Fibroblast of upper back skin (primary cell): Measurements from ENCODE around the gene BRAF.
"Not testable (repeated sequence)": the region's sequence is repeated elsewhere in the genome, so short reads cannot be mapped to it uniquely, and the experiment has no call there.

ENCODE experiments used
- DNase-seq: peaks from one replicate; pipeline ENCODE4 v3.0.0-alpha.2; 2013

Gene BRAF

DNA sequence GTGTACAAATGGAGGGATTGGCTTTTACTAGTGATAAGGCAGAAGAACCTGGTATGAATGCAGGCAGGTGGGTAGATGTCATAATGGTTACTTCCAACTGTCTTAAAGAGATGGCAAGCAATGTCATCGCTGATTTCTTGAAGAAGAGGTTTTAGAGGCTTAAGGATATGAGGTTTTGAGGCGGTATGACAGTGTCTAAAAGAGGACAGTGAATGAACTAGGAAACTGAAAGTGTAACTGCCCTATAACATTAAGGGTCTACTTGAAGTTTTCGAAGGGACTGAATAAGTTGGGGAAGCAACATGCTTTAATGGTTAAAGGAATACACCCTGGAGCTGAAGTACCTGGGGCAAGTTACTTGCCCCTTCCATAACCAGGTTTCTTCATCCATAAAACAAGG lies 157.3 kb downstream of the BRAF start:
- DNase-seq, result no peak

DNA sequence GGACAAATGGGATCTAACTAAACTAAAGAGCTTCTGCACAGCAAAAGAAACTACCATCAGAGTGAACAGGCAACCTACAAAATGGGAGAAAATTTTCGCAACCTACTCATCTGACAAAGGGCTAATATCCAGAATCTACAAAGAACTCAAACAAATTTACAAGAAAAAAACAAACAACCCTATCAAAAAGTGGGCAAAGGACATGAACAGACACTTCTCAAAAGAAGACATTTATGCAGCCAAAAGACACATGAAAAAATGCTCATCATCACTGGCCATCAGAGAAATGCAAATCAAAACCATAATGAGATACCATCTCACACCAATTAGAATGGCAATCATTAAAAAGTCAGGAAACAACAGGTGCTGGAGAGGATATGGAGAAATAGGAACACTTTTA lies 159.3 kb downstream of the BRAF start:
- not testable (repeated sequence) for DNase-seq

DNA sequence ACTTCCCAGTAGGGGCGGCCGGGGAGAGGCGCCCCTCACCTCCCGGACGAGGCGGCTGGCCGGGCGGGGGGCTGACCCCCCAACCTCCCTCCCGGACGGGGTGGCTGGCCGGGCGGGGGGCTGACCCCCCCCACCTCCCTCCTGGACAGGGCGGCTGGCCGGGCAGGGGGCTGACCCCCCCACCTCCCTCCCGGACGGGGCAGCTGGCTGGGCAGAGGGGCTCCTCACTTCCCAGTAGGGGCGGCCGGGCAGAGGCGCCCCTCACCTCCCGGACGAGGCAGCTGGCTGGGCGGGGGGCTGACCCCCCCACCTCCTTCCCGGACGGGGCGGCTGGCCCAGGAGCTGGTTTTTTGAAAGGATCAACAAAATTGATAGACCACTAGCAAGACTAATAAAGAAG lies 161.6 kb downstream of the BRAF start:
- not testable (repeated sequence) for DNase-seq

DNA sequence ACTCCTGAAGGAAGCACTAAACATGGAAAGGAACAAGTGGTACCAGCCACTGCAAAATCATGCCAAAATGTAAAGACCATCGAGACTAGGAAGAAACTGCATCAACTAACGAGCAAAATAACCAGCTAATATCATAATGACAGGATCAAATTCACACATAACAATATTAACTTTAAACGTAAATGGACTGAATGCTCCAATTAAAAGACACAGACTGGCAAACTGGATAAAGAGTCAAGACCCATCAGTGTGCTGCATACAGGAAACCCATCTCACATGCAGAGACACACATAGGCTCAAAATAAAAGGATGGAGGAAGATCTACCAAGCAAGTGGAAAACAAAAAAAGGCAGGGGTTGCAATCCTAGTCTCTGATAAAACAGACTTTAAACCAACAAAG lies 163.4 kb downstream of the BRAF start:
- DNase-seq, result not testable (repeated sequence)

DNA sequence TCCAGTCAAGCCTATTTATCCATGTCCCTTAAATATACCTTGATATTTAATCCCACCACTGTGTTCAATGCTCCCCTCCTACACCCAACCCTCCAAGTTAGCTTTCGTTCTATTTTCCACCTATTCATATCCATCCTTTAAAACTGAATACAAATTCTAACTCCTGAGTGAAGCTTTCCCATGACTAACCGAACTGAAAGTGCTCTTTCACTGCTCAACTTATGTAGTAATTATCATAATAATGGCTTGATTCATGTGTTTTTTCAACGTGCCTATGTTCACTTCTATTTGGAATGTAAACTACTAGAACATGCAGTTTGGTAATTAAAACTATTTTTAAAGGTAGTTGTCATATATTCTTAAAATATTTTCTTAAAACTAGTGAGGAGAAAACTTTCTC lies 170.2 kb downstream of the BRAF start:
- DNase-seq, result no peak

DNA sequence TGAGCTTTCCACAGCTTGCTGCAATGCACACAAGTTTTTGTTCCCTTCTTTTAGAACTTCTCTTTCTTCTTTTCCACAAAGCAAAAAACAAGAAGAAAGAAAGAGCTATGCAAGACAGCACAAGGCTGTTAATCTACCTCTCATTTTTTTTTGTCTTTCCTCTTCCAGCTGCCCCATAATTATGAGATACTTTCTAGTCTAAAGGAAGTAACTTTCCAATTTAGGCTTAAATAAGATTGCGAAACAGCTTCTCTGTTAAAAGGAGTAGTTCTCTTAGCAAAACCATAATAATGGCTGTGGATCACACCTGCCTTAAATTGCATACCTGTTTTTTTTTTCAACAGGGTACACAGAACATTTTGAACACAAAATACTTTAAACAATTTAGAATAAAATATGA lies 172.2 kb downstream of the BRAF start:
- no peak for DNase-seq

DNA sequence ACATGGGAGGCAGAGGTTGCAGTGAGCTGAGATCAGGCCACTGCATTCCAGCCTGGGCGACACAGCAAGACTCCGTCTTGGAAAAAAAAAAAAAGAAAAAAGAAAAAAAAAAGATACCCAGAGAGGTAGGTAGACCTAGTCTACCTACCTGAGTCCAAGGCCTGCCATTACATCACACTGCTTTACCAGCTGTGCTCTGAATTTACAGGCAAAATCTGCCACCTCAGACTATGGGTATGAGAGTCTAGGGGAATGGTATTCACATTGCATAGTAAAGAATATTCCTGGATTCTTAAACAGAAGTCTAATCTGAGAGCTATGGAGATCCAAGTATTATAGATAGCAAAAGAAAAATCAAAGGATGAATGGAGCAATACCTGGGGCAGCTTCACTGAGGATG lies 178.0 kb downstream of the BRAF start:
- DNase-seq, result no peak

DNA sequence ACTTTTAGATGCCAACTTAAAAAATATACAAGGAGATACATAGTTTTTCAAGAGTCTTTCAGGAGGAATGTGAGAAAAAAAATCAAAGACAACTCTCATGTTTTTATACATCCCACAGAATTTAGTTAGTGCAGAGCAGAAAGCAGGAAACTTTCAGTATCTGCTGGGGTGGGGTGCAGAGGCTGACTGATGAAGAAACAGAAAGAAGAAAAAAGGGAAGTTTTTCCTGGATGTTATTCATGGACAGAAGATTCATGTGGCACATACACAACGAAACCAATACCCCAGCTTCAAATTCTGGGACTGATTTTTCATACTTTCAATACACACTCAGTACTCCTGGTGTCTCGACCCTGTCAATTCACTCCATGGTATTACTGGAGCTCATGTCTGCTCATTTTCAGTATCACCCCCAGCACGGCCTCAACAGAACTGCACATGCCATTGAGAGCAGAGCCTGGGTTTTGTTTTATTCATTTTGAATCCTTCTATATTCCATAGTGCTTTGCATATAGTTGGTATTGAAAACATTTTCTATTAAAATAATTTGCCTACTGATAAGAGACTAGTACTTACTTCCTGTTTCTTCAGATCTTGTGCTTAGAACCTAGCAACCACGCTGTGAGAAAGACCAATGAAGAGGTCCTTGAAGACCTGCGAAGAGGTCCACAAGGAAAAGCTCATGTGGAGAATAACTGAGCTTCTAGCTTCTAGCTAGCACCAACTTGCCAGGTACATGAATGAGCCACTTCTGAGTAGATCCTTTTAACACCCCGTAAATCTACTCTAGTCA lies 179.3 kb downstream of the BRAF start:
- DNase-seq, result no peak

DNA sequence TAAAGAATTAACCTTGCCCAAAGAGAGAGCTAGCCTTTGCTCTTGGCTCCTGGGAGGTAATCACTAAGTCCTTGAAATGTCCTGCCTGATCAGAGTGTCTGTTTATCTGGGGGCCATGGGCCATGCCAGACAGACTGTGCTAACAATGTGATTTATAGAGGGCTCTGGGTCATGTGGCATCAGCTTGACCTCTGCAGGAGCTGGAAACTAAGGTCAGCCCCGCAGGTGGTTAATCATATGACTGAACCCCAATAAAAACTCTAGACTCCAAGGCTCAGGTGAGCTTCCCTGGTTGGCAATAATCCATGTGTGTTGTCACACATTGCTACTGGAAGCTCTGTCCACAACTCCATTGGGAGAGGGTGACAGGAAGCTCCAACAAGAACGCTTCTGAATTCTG lies 180.7 kb downstream of the BRAF start:
- DNase-seq, result no peak

DNA sequence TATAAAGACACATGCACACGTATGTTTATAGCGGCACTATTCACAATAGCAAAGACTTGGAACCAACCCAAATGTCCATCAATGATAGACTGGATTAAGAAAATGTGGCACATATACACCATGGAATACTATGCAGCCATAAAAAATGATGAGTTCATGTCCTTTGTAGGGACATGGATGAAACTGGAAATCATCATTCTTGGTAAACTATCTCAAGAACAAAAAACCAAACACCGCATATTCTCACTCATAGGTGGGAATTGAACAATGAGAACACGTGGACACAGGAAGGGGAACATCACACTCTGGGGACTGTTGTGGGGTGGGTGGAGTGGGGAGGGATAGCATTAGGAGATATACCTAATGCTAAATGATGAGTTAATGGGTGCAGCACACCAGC lies 181.5 kb downstream of the BRAF start:
- not testable (repeated sequence) for DNase-seq

DNA sequence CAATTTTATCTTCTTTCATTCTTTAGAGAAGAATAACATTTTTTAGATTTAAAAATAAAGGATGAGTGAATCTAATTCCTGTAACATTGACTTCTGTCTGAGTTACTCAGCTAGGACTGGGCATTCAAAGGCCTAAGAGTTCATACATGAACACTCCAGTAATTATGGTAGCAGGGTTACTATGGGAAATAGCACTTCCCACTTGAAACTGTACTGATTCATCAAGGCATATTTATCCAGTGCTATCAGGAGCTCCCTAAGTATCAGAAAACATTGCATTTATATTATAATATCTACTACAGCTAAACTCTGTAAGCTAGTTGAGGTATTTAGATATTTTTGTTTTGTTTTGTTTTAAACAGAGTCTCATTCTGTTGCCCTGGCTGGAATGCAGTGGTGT lies 186.4 kb downstream of the BRAF start:
- no peak for DNase-seq

DNA sequence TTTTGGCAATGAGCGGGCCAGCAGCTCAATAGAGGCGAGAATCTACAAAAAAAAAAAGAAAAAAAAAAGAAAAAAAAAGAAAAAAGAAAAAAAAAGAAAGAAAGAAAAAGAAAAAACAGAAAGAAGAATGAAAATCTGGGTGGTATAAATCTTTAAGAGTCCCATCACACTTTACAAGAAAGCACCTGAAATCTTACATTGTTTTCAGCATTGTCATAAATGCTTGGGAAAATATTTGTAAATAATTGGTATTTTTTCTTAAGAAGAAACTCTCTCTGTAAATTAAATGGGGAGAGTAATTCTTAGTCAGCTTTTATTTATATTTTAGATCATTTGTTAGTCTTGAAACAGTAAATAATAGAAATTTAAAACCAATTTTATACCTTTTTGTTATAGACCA lies 190.0 kb downstream of the BRAF start:
- no peak for DNase-seq

DNA sequence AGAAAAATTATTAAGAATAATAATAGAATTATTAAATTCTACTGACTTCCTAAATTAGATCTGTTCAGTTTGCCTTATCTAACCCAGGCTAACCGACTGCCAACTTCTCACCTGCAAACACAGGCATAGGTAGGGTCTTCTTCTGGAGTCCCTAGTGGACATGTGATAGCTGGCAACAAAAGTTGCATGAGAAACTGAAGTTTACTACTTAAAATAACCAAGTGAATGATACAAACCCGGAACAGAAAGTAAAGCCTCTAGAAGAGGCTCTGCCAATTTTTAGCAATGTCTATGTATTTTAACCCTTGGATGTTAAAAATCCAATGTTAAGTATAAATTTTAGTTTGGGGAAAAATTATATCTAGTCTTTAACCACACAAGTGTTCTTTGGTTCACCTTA lies 190.6 kb downstream of the BRAF start:
- no peak for DNase-seq

DNA sequence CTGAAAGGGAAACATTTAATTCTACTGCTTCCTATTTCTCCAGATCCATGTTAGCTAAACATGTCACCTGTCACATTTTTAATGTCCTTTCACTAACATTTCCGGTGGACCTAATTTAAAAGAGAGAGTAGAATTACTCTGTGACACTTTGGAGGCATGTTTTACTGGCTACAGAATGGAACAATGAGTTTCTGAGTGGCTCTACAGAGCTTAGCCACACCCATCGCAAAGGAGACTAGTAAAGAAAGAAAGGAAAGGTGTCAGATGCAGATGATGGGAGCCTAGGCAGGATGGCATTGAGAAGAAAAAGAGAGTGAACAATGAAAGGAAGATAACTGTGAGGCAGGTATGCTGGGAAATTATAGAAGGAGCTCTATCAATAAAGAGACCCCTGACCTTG lies 192.3 kb downstream of the BRAF start:
- DNase-seq, result no peak

DNA sequence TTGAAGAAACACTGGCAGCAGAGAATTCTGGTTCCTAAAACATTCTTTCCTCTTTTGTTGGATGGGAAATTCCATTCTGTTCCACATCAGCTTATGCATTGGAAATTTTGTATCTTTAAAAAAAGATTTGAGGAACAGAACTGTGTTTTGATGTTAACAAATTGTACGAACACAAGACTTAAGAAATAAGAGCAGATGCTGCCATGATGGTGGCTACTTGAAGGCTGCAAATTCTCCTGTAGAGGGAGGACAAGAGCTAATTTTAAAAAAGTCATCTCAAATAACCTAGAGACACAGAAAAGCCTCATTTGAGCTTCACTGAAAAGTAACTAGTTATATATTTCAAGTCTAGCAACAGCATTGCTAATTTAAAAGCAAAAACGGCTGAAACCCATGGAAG lies 198.4 kb downstream of the BRAF start:
- peak; percentile 7 for DNase-seq

DNA sequence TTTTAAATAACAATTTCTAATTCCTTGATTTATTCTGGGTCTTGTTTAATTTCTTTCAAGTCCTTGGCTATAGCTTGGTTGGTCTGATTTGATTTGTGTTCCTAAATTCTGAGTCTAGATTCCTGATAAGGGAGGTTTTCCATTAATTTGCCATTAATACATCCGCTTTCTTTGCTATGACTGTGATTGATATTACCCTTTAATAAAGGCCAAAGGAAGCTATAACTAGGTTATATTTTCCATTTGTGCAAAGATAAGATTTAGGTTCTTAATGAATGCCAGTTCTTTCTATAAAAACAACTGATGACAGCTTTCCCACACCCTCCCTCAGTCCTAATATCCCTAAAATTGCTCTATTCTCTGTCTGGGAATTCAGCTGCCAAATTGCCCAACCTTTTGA lies 200.0 kb downstream of the BRAF start:
- DNase-seq, result no peak

DNA sequence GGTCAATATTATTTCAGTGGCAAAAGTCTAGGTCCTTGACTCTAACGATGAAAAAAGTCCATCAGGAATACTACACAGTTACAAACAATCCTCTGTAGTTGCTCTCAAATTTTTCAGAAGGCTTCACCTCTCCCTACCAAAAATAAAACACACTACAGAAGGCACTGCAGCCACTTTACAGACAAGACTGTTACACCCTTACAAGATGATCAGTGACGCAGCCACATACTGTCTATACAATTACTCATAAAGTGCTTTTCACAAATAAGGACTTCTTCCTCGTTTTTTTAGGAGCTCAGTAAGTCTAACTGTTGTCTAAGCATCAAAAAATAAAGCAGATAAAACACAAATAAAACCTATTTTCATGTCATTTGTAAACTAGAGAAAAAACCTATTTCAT lies 201.2 kb downstream of the BRAF start:
- no peak for DNase-seq

DNA sequence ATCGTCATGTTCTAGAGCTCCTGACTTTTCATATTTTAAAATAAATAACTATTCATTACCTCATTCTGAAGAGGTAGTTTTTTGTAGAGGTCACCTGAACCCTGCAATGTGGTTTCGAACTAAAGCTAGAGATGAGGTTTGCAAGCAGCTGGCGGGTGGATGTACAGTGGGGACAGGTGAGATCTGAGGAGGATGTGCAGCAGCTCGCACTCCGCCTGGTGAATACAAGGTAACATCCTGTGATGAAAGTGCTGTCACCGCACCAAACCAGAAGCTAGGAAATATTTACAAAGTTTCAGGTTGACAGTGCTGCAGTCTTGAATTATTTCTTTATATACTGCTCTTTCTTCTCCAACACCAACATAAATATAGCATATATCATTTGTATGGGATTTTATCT lies 201.7 kb downstream of the BRAF start:
- no peak for DNase-seq

DNA sequence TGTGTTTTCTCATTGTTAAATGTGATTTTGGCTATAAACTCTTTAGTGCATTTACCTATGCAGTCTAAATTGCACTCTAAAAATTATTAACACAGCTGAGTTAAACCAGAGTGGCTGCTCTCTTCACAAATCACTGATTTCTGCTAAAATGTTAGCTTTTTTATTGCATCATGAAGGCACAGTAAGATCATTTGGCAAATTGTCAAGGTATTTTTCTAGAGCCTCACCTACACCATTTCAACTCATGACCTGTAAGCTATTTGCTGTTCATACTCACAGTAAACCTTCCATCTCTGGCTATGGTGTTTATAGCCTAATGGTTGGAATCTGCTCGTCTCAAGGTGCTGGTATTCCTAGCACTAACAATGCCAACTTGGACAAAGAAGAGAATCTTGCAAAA lies 202.5 kb downstream of the BRAF start:
- DNase-seq, result no peak

DNA sequence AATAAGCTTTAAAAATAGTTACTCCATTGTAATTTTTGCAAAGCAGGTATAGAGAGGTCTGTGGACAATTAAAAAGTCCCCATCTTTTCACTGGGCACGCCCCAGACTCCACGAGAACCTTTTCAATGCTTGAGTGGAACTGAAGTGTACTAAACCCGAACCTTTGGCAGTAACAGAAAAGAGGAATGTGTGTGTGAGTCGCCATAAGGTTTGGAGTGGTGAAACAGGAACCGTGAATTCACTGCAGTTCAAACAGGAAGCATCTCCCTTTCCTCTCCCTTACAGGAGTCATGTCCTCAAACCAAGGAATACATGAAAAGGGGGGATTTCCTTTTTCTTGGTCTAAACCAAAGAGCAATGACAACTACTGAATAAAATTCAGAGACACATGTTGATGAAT lies 205.0 kb downstream of the BRAF start:
- peak; percentile 25 for DNase-seq

DNA sequence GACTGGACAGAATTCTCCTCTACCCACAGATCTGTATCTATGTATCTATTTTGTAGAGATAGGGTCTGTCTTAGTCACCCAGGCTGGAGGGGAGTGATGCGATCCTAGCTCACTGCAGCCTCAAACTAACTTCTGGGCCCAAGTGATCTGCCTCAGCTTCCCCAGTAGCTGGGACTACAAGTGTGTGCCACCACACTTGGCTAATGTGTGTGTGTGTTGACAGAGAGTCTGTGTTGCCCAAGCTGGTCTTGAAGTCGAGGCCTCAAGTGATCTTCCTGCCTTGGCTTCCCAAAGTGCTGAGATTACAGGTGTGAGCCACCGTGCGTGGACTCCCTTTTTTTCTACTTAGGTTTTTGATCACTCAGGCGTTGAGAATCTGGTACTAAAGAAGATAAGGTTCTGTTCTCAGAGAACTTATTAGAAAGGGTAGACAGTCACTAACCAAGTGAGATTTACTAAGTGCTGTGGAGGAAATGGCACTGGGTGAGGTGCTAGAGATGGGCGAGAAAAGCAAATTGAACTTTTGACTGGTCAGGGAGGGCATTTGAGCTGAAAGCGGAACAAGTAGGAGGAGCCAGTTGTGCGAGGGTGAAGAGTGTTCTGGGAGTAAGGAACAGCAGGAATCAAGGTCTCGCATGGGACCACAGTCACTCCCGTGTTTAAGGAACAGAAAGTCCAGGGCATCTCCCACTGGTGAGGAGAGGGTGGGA lies 210.2 kb downstream of the BRAF start:
- DNase-seq, result no peak

DNA sequence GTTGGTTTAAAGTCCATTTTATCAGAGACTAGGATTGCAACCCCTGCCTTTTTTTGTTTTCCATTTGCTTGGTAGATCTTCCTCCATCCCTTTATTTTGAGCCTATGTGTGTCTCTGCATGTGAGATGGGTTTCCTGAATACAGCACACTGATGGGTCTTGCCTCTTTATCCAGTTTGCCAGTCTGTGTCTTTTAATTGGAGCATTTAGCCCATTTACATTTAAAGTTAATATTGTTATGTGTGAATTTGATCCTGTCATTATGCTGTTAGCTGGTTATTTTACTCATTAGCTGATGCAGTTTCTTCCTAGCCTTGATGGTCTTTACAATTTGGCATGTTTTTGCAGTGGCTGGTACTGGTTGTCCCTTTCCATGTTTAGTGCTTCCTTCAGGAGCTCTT lies 212.3 kb downstream of the BRAF start:
- not testable (repeated sequence) for DNase-seq

DNA sequence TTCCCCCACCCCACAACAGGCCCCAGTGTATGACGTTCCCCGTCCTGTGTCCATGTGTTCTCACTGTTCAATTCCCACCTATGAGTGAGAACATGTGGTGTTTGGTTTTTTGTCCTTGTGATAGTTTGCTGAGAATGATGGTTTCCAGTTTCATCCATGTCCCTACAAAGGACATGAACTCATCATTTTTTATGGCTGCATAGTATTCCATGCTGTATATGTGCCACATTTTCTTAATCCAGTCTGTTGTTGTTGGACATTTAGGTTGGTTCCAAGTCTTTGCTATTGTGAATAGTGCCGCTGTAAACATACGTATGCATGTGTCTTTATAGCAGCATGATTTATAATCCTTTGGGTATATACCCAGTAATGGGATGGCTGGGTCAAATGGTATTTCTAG lies 216.0 kb downstream of the BRAF start:
- not testable (repeated sequence) for DNase-seq

DNA sequence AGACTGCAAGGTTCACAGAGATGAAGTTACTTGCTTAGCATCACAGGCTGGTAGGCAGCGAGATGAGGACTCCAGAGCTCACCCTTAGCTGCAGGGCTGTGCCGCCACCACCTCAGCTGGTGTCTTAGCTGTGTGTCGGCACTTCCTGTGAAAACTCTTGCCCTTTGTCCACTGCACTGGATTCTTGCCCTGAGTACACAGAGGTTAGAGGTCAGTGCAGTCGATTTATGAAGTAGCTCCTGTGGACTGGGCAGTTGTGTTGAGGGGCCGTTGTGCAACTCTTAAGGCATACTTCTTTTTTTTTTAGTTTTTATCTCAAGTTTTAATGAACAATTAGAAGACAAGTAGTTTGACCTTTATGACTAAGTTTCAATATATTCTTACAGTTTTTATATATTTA lies 217.6 kb downstream of the BRAF start:
- no peak for DNase-seq

DNA sequence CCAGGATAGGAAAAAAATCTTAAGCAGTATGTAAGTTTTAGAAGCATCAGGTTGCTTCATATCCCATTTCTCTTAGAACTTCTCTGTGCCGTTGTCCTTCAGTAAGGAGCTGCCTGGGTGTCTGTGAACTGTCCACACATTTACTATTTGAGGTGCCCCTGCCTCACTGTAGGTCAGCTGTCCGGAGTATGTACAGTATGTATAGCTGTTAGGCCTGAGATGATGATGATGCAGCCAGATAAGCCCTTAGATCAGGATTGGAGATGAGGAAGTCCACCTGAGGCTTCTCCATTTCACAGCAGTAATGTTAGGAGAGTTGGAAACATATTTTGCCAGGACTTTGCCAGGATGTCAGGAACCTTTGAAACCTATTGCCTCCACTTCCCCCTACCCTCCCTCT lies 220.5 kb downstream of the BRAF start:
- DNase-seq, result no peak
